ENCODE results near the gene CD83. TPM values are rescaled to one million over a fixed set of nuclear protein-coding genes. Genes with fewer than 3 reads are reported as not detected.

Gene CD83
- total RNA-seq, 1 experiment from 2014 or later = 5.5 TPM

DNA sequence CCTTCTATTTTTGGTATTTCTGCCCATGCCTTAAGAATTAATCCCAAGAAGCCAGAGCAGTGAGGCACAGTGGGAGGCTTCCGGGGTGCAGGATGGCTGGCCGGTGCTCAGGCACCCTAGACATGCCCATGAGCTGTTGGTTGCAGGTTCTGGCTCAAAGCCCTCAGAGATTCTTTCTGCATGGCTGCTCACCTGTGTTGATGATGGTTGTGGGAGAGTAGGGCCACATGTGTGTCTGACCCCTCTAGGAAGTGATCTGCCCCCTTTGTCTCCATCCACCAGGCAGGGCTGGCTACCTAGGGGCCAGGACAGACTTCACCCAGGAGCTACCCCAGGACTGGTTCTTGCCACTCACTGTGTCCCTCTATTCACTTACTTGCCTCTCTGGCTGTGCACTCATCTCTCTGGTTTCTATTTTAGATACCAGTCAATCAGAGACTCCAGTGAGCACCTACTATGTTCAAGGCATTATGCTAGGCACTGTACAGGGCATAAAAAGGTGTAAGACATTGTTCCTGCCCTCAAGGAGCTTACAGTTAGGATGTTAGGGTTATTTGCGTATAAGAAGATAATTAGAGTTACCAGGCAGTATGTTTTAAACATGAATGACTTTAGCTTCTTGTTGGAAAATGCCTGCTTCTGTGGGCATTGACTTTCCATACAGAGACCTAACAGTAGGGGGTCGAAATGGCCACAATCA is 16.8 kb downstream of the CD83 start:
- POLR2A ChIA-PET = interaction anchor here (0.6 kb wide), 1 partner anchor 19 kb away, joined by 7 read pairs; no protein-coding TSS in a partner anchor
- H3K4me3 Mint-ChIP-seq = no peak overlapping the region
- CTCF ChIA-PET = no interaction called here
- H3K4me1 Mint-ChIP-seq = peaks cover 9% of the 10 kb centered on the region
- no peak overlapping the region for H3K27ac Mint-ChIP-seq
- no peaks in the 10 kb centered on the region; the same call in 1 of the 2 replicates for H3K27me3 Mint-ChIP-seq (ENCODE audit: low read depth)
- ATAC-seq (no peak), DNase-seq (ENCODE audit: low spot score) (no peak)
- peaks cover 11% of the 10 kb centered on the region for H3K36me3 Mint-ChIP-seq
- H3K9me3 Mint-ChIP-seq = no peaks in the 10 kb centered on the region
- TF ChIP-seq EMX1 (CRISPR knock-in tag; IDR thresholded peaks at IDR 0.05) (no peak), GTF2I (CRISPR knock-in tag; conservative IDR thresholded peaks at IDR 0.05) (no peak), PRRX2 (CRISPR knock-in tag; IDR thresholded peaks at IDR 0.05) (no peak), JAZF1 (CRISPR knock-in tag; IDR thresholded peaks at IDR 0.05) (no peak), NFATC4 (CRISPR knock-in tag; IDR thresholded peaks at IDR 0.05) (no peak), MXD4 (CRISPR knock-in tag; IDR thresholded peaks at IDR 0.05; ENCODE audit: borderline replicate concordance) (no peak), ZNF671 (CRISPR knock-in tag; IDR thresholded peaks at IDR 0.05) (no peak), ETV6 (CRISPR knock-in tag; IDR thresholded peaks at IDR 0.05) (no peak), FOXP1 (CRISPR knock-in tag; IDR thresholded peaks at IDR 0.05; ENCODE audit: borderline replicate concordance) (no peak), ELF4 (CRISPR knock-in tag; IDR thresholded peaks at IDR 0.05; ENCODE audit: low read depth) (no peak), CREM (CRISPR knock-in tag; IDR thresholded peaks at IDR 0.05) (no peak)
- TF ChIP-seq, protein P1, sequence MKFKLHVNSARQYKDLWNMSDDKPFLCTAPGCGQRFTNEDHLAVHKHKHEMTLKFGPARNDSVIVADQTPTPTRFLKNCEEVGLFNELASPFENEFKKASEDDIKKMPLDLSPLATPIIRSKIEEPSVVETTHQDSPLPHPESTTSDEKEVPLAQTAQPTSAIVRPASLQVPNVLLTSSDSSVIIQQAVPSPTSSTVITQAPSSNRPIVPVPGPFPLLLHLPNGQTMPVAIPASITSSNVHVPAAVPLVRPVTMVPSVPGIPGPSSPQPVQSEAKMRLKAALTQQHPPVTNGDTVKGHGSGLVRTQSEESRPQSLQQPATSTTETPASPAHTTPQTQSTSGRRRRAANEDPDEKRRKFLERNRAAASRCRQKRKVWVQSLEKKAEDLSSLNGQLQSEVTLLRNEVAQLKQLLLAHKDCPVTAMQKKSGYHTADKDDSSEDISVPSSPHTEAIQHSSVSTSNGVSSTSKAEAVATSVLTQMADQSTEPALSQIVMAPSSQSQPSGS (CRISPR knock-in tag; IDR thresholded peaks at IDR 0.05; ENCODE audit: borderline replicate concordance, low read depth) = no peak
- TF ChIP-seq, protein P2, sequence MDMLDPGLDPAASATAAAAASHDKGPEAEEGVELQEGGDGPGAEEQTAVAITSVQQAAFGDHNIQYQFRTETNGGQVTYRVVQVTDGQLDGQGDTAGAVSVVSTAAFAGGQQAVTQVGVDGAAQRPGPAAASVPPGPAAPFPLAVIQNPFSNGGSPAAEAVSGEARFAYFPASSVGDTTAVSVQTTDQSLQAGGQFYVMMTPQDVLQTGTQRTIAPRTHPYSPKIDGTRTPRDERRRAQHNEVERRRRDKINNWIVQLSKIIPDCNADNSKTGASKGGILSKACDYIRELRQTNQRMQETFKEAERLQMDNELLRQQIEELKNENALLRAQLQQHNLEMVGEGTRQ (CRISPR knock-in tag; IDR thresholded peaks at IDR 0.05) = no peak
- TF ChIP-seq, protein P3, sequence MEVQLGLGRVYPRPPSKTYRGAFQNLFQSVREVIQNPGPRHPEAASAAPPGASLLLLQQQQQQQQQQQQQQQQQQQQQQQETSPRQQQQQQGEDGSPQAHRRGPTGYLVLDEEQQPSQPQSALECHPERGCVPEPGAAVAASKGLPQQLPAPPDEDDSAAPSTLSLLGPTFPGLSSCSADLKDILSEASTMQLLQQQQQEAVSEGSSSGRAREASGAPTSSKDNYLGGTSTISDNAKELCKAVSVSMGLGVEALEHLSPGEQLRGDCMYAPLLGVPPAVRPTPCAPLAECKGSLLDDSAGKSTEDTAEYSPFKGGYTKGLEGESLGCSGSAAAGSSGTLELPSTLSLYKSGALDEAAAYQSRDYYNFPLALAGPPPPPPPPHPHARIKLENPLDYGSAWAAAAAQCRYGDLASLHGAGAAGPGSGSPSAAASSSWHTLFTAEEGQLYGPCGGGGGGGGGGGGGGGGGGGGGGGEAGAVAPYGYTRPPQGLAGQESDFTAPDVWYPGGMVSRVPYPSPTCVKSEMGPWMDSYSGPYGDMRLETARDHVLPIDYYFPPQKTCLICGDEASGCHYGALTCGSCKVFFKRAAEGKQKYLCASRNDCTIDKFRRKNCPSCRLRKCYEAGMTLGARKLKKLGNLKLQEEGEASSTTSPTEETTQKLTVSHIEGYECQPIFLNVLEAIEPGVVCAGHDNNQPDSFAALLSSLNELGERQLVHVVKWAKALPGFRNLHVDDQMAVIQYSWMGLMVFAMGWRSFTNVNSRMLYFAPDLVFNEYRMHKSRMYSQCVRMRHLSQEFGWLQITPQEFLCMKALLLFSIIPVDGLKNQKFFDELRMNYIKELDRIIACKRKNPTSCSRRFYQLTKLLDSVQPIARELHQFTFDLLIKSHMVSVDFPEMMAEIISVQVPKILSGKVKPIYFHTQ (CRISPR knock-in tag; IDR thresholded peaks at IDR 0.05) = no peak
- TF ChIP-seq, protein P4, sequence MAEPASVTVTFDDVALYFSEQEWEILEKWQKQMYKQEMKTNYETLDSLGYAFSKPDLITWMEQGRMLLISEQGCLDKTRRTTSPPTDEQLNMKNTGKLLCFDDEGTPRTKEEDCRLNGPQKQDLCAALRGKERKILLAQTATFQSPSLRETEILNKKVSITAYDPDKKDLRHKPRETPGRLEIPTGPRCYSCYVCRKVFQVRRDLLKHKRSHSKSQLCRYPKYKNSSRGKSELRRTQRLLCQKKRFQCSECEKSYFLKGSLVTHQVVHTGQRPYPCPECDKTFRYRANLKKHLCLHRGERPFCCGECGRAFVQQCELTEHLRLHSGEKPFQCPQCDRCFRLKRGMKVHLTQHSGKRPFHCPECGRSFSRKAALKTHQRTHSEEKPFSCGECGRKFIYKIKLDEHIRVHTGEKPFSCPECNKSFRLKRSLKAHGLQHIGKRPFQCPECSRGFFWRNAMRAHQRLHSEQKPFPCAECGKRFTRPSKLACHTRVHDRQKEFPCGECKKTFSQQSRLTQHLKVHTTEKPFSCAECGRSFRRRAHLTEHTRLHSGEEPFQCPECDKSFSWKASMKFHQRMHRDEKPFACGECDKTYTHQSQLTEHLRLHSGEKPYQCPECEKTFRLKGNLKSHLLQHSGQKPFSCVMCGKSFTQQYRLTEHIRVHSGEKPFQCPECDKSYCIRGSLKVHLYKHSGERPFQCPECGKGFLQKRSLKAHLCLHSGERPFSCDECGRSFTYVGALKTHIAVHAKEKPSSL (CRISPR knock-in tag; conservative IDR thresholded peaks at IDR 0.05) = no peak

DNA sequence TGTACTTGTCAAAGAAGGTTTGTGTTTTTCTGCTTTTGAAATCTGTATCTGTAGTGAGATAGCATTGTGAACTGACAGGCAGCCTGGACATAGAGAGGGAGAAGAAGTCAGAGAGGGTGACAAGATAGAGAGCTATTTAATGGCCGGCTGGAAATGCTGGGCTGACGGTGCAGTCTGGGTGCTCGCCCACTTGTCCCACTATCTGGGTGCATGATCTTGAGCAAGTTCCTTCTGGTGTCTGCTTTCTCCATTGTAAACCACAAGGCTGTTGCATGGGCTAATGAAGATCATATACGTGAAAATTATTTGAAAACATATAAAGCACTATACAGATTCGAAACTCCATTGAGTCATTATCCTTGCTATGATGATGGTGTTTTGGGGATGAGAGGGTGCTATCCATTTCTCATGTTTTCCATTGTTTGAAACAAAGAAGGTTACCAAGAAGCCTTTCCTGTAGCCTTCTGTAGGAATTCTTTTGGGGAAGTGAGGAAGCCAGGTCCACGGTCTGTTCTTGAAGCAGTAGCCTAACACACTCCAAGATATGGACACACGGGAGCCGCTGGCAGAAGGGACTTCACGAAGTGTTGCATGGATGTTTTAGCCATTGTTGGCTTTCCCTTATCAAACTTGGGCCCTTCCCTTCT is 18.4 kb downstream of the CD83 start:
- no peaks in the 10 kb centered on the region for H3K9me3 Mint-ChIP-seq
- ATAC-seq (no peak), DNase-seq (ENCODE audit: low spot score) (no peak)
- TF ChIP-seq OVOL2 (CRISPR knock-in tag; IDR thresholded peaks at IDR 0.05; ENCODE audit: borderline replicate concordance) = no peak
- no peak for TF ChIP-seq GRHL2 (CRISPR knock-in tag; IDR thresholded peaks at IDR 0.05; ENCODE audit: insufficient replicate concordance, severe bottlenecking)
- no peak for TF ChIP-seq ZNF416 (CRISPR knock-in tag; IDR thresholded peaks at IDR 0.05)
- TF ChIP-seq CREM (CRISPR knock-in tag; IDR thresholded peaks at IDR 0.05) = no peak
- TF ChIP-seq ZNF396 (CRISPR knock-in tag; IDR thresholded peaks at IDR 0.05; ENCODE audit: borderline replicate concordance) = no peak
- no peak for TF ChIP-seq SOX15 (CRISPR knock-in tag; IDR thresholded peaks at IDR 0.05)
- TF ChIP-seq TEAD1 (CRISPR knock-in tag; IDR thresholded peaks at IDR 0.05) = no peak
- TF ChIP-seq MXD4 (CRISPR knock-in tag; IDR thresholded peaks at IDR 0.05; ENCODE audit: borderline replicate concordance) = no peak
- TF ChIP-seq IRF1 (CRISPR knock-in tag; IDR thresholded peaks at IDR 0.05) = no peak
- no peak for TF ChIP-seq ZNF671 (CRISPR knock-in tag; IDR thresholded peaks at IDR 0.05)
- TF ChIP-seq, protein P5, sequence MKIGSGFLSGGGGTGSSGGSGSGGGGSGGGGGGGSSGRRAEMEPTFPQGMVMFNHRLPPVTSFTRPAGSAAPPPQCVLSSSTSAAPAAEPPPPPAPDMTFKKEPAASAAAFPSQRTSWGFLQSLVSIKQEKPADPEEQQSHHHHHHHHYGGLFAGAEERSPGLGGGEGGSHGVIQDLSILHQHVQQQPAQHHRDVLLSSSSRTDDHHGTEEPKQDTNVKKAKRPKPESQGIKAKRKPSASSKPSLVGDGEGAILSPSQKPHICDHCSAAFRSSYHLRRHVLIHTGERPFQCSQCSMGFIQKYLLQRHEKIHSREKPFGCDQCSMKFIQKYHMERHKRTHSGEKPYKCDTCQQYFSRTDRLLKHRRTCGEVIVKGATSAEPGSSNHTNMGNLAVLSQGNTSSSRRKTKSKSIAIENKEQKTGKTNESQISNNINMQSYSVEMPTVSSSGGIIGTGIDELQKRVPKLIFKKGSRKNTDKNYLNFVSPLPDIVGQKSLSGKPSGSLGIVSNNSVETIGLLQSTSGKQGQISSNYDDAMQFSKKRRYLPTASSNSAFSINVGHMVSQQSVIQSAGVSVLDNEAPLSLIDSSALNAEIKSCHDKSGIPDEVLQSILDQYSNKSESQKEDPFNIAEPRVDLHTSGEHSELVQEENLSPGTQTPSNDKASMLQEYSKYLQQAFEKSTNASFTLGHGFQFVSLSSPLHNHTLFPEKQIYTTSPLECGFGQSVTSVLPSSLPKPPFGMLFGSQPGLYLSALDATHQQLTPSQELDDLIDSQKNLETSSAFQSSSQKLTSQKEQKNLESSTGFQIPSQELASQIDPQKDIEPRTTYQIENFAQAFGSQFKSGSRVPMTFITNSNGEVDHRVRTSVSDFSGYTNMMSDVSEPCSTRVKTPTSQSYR (CRISPR knock-in tag; IDR thresholded peaks at IDR 0.05) = no peak
- no peak for TF ChIP-seq JAZF1 (CRISPR knock-in tag; IDR thresholded peaks at IDR 0.05)
- no peak for TF ChIP-seq SMAD3 (CRISPR knock-in tag; IDR thresholded peaks at IDR 0.05; ENCODE audit: borderline replicate concordance)
- peaks cover 11% of the 10 kb centered on the region for H3K36me3 Mint-ChIP-seq
- no peaks in the 10 kb centered on the region; the same call in 1 of the 2 replicates for H3K27me3 Mint-ChIP-seq (ENCODE audit: low read depth)
- H3K27ac Mint-ChIP-seq = no peak overlapping the region
- no peak overlapping the region for H3K4me3 Mint-ChIP-seq
- CTCF ChIA-PET = no interaction called here
- POLR2A ChIA-PET = no interaction called here
- peaks cover 6% of the 10 kb centered on the region for H3K4me1 Mint-ChIP-seq

Data from WTC11 (cell line).